GM12801 (cell line): Measurements from ENCODE around the gene RP2.

ENCODE experiments used
- TF ChIP-seq, protein P1 (sequence below): IDR thresholded peaks from one replicate; pipeline ENCODE4 v1.5.1; 2011; ENCODE audit warnings: control low read depth; ENCODE audit not compliant: insufficient read length; ENCODE audit errors: extremely low read depth

Gene RP2

GRCh38 chrX:46918434-46918833, 81.6 kb downstream of the RP2 start:
- TF ChIP-seq, protein P1, sequence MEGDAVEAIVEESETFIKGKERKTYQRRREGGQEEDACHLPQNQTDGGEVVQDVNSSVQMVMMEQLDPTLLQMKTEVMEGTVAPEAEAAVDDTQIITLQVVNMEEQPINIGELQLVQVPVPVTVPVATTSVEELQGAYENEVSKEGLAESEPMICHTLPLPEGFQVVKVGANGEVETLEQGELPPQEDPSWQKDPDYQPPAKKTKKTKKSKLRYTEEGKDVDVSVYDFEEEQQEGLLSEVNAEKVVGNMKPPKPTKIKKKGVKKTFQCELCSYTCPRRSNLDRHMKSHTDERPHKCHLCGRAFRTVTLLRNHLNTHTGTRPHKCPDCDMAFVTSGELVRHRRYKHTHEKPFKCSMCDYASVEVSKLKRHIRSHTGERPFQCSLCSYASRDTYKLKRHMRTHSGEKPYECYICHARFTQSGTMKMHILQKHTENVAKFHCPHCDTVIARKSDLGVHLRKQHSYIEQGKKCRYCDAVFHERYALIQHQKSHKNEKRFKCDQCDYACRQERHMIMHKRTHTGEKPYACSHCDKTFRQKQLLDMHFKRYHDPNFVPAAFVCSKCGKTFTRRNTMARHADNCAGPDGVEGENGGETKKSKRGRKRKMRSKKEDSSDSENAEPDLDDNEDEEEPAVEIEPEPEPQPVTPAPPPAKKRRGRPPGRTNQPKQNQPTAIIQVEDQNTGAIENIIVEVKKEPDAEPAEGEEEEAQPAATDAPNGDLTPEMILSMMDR = no peak

DNA sequence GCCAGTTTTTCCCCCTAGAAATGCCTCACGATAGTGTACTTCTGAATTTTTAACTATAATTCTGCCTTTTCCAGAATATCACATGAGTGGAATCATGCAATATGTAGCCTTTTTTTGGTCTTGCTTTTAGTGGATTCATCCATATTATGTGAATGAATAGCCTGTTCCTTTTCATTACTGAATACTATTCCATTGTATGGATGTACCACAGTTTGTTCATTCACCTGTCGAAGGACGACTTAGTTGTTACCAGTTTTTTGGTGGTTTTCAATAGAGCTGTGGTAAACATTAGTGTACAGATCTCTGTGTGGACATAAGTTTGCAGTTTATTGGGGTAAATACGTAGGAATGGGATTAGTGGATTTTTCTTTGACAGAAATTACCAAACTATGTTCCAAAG, 83.4 kb downstream of the RP2 start:
- TF ChIP-seq, protein P1 = no peak

DNA sequence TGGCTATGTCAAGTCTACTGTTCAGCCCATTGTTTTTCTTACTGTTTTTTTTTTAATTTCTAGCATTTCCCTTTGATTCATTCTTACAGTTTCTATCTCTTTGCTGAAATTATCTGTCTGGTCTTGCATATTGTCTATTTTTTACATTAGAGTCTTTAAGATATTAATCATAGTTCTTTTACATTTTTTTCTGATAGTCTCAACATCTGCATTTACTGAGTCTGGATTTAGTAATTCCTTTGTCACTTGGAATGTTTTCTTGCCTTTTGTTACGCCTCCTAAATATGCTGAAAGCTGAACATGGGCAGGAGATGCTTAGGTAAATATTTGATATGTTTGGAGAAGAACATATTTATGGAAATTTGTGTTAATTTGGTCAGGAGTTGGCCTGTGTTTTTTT, 85.8 kb downstream of the RP2 start:
- TF ChIP-seq, protein P1 = no peak

- TF ChIP-seq, protein P1 = no peak
Measured at GRCh38 chrX:46927718-46928117, 90.9 kb downstream of the RP2 start.

- TF ChIP-seq, protein P1 = no peak
Measured at GRCh38 chrX:46929439-46930261, 92.8 kb downstream of the RP2 start.
